NCI-H2196 treated with DMSO at 0.1 percent for 48 hours (cell line): ENCODE results near the gene MADCAM1.
A peak's percentile ranks its signal among the peaks of the same experiment; 100 is the strongest.
"Not testable (repeated sequence)": the region's sequence is repeated elsewhere in the genome, so short reads cannot be mapped to it uniquely, and the experiment has no call there.

Experiments used
- DNase-seq: peaks from one replicate; lab custom pipeline; 2025; ENCODE audit not compliant: unreplicated experiment; lab: John Stamatoyannopoulos, UW

MADCAM1 gene

DNA sequence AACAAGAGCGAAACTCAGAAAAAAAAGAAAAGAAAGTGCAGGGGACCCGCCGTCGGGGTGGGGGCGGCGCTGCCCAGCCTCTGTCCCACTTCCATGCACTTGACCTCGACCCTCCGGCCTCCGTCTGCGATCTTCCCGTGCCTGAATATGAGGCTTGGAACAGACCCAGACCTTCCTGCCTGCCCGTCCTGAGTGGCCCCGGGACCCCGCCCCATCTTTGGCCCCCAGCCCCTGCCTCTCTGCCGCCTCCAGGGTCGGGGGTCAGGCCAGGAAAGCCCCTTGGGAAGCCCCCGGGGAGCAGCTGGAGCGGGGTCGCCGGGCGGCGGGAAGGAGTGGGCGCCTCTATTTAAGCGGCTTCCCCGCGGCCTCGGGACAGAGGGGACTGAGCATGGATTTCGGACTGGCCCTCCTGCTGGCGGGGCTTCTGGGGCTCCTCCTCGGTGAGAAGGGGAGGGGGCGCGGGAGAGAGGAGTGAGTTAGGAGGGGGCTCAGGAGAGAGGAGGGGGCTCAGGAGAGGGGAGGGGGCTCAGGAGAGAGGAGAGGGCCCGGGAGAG is at the start of gene MADCAM1:
MADCAM1 (plus strand) TSS at position 375 of the 554 bp plus-strand sequence; CDS start at position 389, 14 bp downstream.
- no peak for DNase-seq

GRCh38 chr19:447064-447426 is 49.2 kb upstream of the MADCAM1 start:
- no peak for DNase-seq

GRCh38 chr19:447816-448560 is 48.3 kb upstream of the MADCAM1 start:
- no peak for DNase-seq

GRCh38 chr19:449916-450315 is 46.4 kb upstream of the MADCAM1 start:
- DNase-seq, result no peak

GRCh38 chr19:450912-451481 is 45.3 kb upstream of the MADCAM1 start:
- DNase-seq, result not testable (repeated sequence)

DNA sequence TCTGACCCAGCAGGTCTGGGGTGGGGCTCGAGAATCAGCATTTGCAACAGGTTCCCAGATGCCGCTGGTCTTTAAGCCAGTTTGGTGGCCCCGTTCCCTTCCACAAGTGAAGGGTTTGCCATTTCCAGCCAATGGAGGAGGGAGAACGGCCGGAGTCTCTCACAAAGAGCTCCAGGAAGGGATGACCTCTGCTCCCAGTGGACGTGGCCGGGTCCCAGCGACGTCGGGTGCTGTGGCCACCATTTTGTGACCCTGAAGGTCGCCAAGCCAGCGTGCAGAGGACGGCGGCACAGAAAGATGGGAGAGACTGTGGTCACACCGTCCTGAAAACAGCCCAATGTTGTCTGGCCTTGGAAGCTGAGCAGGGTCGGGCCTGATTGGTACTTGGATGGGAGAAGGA is 43.5 kb upstream of the MADCAM1 start:
- DNase-seq, result no peak

DNA sequence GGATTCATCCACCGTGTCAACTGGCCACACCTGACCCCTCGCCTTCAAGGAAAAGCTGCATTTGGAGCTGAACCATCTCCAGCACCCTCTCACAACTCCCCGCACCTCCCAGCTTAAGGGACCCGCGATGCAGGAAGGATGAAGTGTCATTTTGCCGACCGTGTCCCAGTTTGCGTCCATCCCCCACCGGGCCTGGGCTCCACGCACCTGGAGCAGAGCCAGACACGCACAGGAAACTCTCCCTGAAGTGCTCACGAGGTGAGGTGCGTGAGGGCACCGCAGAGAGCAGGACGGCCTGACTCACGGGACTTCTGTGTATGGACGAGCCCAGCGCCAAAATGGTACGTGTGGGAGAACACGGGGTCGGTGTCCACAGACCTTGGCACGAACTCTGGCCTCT is 42.7 kb upstream of the MADCAM1 start:
- no peak for DNase-seq

DNA sequence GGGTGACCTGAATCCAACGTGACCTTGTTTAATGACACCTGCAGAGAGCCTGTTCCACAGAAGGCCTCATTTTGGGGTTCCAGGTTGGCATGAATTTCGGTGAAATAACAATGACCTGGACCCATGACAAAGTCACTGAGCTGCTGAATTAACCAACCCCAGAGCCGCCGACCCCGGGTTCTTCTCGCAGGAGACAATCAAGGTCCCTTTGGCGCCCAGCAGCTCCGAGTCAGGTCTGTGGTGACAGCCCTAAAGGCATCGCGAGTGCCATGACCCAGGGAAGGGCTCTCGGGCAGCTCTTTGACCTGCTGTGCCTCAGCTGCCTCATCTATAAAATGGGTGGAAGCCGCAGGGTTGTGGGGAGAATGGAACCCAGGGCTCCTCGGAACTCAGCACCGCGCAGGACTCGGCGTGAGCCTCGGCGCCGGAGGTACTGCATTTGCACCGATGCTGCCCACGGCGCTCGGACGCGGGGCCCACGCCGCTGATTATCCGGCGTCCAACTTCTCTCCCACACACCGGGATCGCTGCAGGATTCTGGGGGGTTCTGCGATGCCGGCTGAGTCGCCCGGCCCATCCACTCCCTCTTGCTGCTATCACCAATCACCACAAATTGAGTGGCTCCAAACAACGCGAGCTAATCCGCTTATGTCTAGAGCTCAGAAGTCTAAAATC is 41.1 kb upstream of the MADCAM1 start:
- DNase-seq, result no peak

GRCh38 chr19:455851-456546 is 40.3 kb upstream of the MADCAM1 start:
- DNase-seq, result no peak

- no peak for DNase-seq
These were observed 39.7 kb upstream of the MADCAM1 start for GRCh38 chr19:456547-457110.

DNA sequence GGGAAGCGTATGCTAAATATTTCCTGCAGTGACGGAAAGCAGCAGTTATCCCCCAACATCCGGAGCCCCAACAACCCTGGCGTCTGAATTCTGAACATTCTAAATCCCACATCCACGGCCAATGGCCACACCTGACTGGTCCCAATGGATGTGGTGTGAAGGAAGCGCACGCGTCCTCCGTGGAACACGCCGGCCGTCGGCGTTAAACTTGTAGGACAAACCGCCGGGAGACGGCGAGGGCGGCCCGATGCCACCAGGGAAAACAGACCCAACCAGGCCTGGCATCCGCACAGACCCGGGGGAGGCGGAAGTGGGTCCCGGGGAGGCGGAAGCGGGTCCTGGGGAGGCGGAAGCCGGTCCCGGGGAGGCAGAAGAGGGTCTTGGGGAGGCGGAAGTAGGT is 38.6 kb upstream of the MADCAM1 start:
- no peak for DNase-seq

- no peak for DNase-seq
These were observed 37.9 kb upstream of the MADCAM1 start for GRCh38 chr19:458091-459042.

DNA sequence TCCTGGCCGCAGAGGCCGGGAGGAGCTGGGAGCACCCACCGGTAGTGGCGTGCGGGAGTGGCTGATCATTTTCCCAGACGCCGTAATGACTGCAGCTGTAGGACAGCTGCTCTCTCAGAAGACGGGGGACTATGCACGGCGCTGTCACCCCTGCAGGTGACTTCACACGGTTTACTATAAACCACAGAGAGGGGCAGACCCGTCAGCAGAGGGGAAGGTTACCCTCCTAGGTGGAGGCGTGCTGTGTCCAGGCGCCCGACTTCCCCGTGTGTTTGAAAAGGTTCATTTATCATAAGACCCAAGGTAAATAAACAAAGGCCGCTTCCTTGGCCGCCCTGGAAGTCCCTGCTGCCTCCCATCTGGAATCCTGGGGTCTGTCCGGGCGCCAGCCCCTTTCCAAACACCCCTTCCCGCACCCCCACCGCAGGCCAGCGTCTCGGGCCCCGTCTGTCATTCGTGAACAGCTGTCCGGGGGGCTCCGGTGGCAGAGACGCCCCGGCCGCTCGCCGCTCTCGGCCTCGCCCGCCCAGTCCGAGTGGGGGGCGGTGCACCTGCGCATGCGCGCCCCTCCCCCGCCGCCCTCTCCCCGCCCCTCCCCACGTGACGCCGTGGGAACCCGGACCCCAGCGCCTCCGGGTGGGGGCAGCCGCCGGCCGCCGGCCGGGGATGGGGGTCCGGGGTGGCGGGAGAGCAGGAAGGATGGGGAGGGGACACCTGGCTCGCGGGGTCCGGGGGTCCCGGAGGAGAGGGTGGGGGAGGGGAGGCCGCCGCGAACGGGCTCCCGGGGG is 36.4 kb upstream of the MADCAM1 start:
- DNase-seq, result peak; percentile 38

DNA sequence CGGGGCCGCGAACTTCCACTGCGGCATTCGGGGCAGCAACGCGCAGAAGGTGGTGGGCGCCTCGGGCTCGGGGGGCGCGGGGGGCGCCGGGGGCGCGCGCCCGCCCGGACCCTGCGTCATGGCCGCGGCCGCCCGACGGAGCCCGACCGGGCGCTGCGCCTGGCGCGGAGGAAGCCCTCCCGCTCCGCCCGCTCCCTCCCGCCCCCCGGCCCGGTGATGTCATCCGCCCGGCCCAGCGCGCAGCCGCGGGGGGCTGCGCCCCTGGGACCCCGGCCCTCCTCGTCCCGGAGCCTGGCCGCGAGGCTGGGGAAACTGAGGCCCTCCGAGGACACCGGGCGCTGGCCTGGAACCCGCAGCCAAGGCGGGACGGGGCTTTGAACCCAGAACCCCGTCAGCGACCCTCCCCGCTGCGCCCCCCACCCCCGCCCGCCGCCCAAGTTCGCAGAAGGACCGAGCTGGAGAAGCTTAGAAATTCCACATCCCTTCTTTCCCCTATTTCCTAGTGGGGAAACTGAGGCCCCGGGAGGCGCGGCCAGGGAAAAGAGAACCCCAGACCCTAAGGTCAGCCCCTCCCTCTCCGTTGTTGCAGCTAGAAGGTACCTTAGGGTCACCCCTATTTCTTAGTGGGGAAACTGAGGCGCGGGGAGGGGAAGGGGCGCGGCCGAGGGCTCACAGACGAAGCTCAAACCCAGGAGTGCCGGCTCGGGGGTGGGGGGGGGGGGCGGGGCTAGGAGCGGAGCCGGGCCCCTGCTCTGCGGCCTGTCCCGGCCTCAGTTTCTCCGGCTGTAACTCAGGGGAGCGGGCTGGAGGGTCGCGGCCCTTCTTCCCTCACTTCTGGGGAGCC is 35.2 kb upstream of the MADCAM1 start, which contains the start of gene SHC2:
SHC2 (minus strand) TSS at position 157 of the 844 bp plus-strand sequence; CDS start at position 120, 37 bp downstream.
- DNase-seq, result no peak

DNA sequence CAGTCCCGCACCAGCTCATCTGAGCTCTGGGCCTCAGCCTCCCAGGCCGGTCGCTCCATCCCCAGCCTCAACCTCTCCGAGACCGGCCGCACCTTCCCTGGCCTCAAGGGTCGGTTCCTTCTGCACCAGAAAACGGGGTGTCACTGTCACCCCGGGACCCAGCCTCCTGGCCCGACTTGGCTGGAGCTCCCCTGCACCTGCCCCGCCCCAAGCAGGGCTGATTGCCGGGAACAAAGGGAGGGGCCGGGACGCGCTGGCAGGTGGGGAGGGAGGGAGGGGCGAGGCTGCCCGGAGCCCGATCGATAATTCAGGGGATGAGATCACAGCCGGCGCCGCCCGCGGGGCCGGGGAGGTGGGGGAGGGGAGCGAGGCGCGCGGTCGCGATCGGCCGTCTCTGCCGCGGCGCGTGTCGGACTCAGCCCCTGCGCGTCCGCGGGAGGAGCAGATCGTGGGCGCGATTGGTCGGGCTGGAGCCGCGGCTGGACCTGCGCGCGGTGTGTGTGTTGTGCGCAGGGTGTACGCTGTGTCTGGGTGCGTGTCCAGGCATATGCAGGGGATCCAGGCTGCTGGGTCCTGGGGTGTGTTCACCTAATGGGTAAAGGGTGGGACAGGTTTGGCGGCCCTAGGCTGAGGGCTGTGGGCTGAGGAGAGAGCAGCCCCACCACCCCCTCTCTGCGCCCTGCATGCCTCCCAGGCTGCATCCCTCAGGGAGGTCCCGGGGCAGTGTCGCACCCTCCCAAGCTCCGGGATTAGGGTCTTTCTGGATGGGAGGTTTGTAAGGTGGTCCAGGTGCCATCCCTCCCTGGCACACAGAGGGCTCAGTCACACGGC is 34.4 kb upstream of the MADCAM1 start:
- peak; percentile 75 for DNase-seq

DNA sequence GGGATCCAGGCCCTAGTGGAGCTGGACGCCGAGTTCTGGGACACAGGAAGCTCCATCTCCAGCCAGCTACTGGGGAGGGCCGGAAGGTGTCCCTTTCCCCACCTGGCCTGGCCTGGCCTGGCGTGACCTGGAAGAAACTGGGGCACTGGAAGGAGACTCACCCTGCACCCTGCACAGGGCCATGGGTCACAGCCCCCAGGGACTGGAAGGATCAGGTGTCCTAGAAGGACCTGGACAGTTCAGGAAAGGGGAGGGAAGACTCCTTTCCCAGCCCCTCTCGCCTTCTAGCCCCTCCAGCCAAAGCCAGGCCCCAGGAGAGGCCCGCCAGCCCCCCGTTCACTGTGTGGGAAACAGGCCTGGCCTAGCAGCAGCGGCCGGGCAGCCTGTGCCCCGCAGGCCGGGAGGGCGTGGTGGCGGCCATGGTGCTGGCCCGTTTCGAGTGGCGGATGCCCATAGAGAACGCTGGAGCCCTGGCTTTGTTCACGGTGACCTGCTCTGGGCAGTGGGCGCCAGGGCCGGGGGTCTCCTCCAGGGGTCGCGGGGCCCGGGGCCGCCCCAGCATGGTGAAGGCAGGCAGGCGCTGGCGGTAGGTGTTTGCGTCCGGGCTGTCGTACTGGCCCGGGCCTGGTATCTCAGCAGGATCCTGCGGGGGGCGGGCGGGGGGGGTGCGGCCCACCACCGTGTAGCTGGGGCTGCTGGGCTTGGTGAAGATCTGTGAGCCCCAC is 32.6 kb upstream of the MADCAM1 start:
- DNase-seq, result no peak

- DNase-seq, result no peak
These were observed 32.1 kb upstream of the MADCAM1 start for GRCh38 chr19:464208-464545.
